Natural killer cell (primary cell): ENCODE results near the gene SRC. TPM values are rescaled to one million over a fixed set of nuclear protein-coding genes. Genes with fewer than 3 reads are reported as not detected.

ENCODE experiments used
- ATAC-seq, 3 donors: fragments of 150-1000 bp in 2 of 3; fragments of 200-7000 bp in 1 of 3; cut with Tn5 transposase; 1 replicate in 1 of 3; 2 replicates in 2 of 3; pipeline ENCODE4 v1.10.0; 2021; ENCODE audit warnings: mild to moderate bottlenecking in 2 of 3, moderate library complexity in 2 of 3
- DNase-seq, 2 donors: peaks; one replicate each; pipeline versions ENCODE4 v3.0.0 to v3.0.0-alpha.2; 2013 to 2021; ENCODE audit warnings: mixed read lengths in 1 of 2
- H3K27ac ChIP-seq: one replicate; pipeline ENCODE4 v1.5.1; 2013; ENCODE audit warnings: mild to moderate bottlenecking, low read length
- H3K27me3 ChIP-seq: one replicate; pipeline ENCODE4 v1.6.1; 2013; ENCODE audit warnings: low read length; ENCODE audit not compliant: control insufficient read depth, insufficient read depth
- H3K36me3 ChIP-seq: one replicate; pipeline ENCODE4 v1.6.1; 2013; ENCODE audit warnings: low read length; ENCODE audit not compliant: control insufficient read depth, insufficient read depth
- H3K4me1 ChIP-seq: one replicate; pipeline ENCODE4 v1.6.1; 2013; ENCODE audit warnings: low read length; ENCODE audit not compliant: control insufficient read depth, insufficient read depth
- H3K4me3 ChIP-seq: one replicate; pipeline ENCODE4 v1.5.1; 2013; ENCODE audit warnings: low read length
- H3K9me3 ChIP-seq: one replicate; pipeline ENCODE4 v1.6.1; 2013; ENCODE audit warnings: low read length; ENCODE audit not compliant: control insufficient read depth, insufficient read depth
- H3K27ac Mint-ChIP-seq, 2 donors: one replicate each; pipeline ENCODE4 v1.8.0; 2022; ENCODE audit warnings: mild to moderate bottlenecking in 2 of 2, mixed read lengths in 2 of 2, moderate library complexity in 1 of 2
- H3K27me3 Mint-ChIP-seq, 2 donors: one replicate each; pipeline ENCODE4 v1.8.0; 2022; ENCODE audit warnings: low read depth in 2 of 2, mixed read lengths in 2 of 2
- H3K36me3 Mint-ChIP-seq: one replicate; pipeline ENCODE4 v1.8.0; 2022; ENCODE audit warnings: mixed read lengths
- H3K4me1 Mint-ChIP-seq, 2 donors: one replicate each; pipeline ENCODE4 v1.8.0; 2022; ENCODE audit warnings: mixed read lengths in 2 of 2
- H3K4me3 Mint-ChIP-seq: one replicate; pipeline ENCODE4 v1.8.0; 2022; ENCODE audit warnings: mild to moderate bottlenecking, moderate library complexity, mixed read lengths
- H3K9me3 Mint-ChIP-seq, 2 donors: one replicate each; pipeline ENCODE4 v1.8.0; 2022; ENCODE audit warnings: mixed read lengths in 2 of 2
- CTCF ChIP-seq: fragments of 200-600 bp; IDR thresholded peaks from one replicate; pipeline ENCODE4 v1.8.0; 2022; ENCODE audit warnings: antibody characterized with exemption
- WGBS: methylation state at CpG from one replicate; pipeline ENCODE4 v1.1.7; 2013; ENCODE audit warnings: missing lambda C conversion rate; ENCODE audit not compliant: insufficient coverage; 5-methylcytosine and 5-hydroxymethylcytosine counted together
- intact Hi-C: fragments of 100-400 bp; cut with micrococcal nuclease; formaldehyde crosslinking; loops from one replicate; pipeline ENCODE4 v1.14.2; 2022
- total RNA-seq, 4 donors: library from RNA; stranded (reverse); fragments of 120-200 nt in 1 of 4; gene quantifications; one replicate each; pipeline versions ENCODE4 v1.2.3 to v1.2.4, GENCODE V29; 2013 to 2022

Gene SRC
- total RNA-seq, 3 donors from 2014 or later (not counting 1 experiment from before 2014, with no cell fraction given), result 2.3 to 15.6 (median 10.5) TPM

GRCh38 chr20:37305839-37306238 is 40.1 kb upstream of the SRC start:
- peaks cover 0 to 20% of the 10 kb centered on the region in 2 donors for H3K4me1 Mint-ChIP-seq
- ATAC-seq, result no peak
- no peaks in the 10 kb centered on the region for H3K9me3 Mint-ChIP-seq
- Histone ChIP-seq H3K9me3 (no peaks in the 10 kb centered on the region), H3K4me1 (no peaks in the 10 kb centered on the region), H3K36me3 (peaks cover 51% of the 10 kb centered on the region), H3K27ac (no peak overlapping the region), H3K4me3 (no peak overlapping the region), H3K27me3 (no peaks in the 10 kb centered on the region)
- peak overlapping the region in 1 of 2 donors; percentile 40 for H3K27ac Mint-ChIP-seq
- 100% methylated on average over 2 of the region's 3 CpGs for WGBS
- TF ChIP-seq CTCF, result no peak
- H3K27me3 Mint-ChIP-seq, result no peaks in the 10 kb centered on the region
- DNase-seq, result no peak
- no peaks in the 10 kb centered on the region for H3K36me3 Mint-ChIP-seq
- intact Hi-C loops, result no loop called here
- no peak overlapping the region for H3K4me3 Mint-ChIP-seq

- no peaks in the 10 kb centered on the region for H3K9me3 ChIP-seq
- TF ChIP-seq CTCF, result no peak
- ATAC-seq (no peak), DNase-seq (no peak)
- no peaks in the 10 kb centered on the region for H3K27me3 ChIP-seq
- intact Hi-C loops, result no loop called here
- H3K4me3 ChIP-seq, result no peak overlapping the region
- H3K27ac Mint-ChIP-seq, result no peak overlapping the region
- peaks cover 0 to 29% of the 10 kb centered on the region in 2 donors for H3K4me1 Mint-ChIP-seq
- no peaks in the 10 kb centered on the region for H3K9me3 Mint-ChIP-seq
- H3K4me3 Mint-ChIP-seq, result no peak overlapping the region
- H3K27me3 Mint-ChIP-seq, result no peaks in the 10 kb centered on the region
- H3K36me3 Mint-ChIP-seq, result no peaks in the 10 kb centered on the region
- no peaks in the 10 kb centered on the region for H3K4me1 ChIP-seq
- no peak overlapping the region for H3K27ac ChIP-seq
- 88% methylated on average over 8 of the region's 8 CpGs for WGBS
- peaks cover 31% of the 10 kb centered on the region for H3K36me3 ChIP-seq
Measured at GRCh38 chr20:37308086-37309050, 37.6 kb upstream of the SRC start.

GRCh38 chr20:37309290-37309689 is 36.6 kb upstream of the SRC start:
- no peaks in the 10 kb centered on the region for H3K27me3 ChIP-seq
- no peaks in the 10 kb centered on the region for H3K9me3 ChIP-seq
- Mint-ChIP-seq H3K4me1 (peaks cover 8 to 38% of the 10 kb centered on the region in 2 donors), H3K9me3 (no peaks in the 10 kb centered on the region), H3K4me3 (no peak overlapping the region), H3K27ac (no peak overlapping the region), H3K27me3 (no peaks in the 10 kb centered on the region), H3K36me3 (no peaks in the 10 kb centered on the region)
- H3K4me3 ChIP-seq, result no peak overlapping the region
- peaks cover 26% of the 10 kb centered on the region for H3K36me3 ChIP-seq
- WGBS, result 94% methylated on average over 6 of the region's 6 CpGs
- TF ChIP-seq CTCF, result no peak
- intact Hi-C loops, result no loop called here
- no peak for ATAC-seq
- DNase-seq, result no peak
- no peak overlapping the region for H3K27ac ChIP-seq
- H3K4me1 ChIP-seq, result no peaks in the 10 kb centered on the region
